Activated T-helper 1 cell treated with anti-CD3 and anti-CD28 coated beads, Interleukin-12 subunit alpha, Interleukin-12 subunit beta, Interleukin-2, Interleukin-4 antibody, amounts not matched to agents 30 ng/mL and 10 ng/mL and 1 ng/mL, durations not matched to agents 14 hours and 24 hours and 36 hours (primary cell): Measurements from ENCODE around the gene DOCK6. TPM values are rescaled to one million over a fixed set of nuclear protein-coding genes. Genes with fewer than 3 reads are reported as not detected.
"Not testable (repeated sequence)": the region's sequence is repeated elsewhere in the genome, so short reads cannot be mapped to it uniquely, and the experiment has no call there.

Experiments
- DNase-seq: peaks from one replicate; pipeline ENCODE4 v3.0.0; 2021; ENCODE audit warnings: low spot score
- H3K27ac Mint-ChIP-seq: one replicate; pipeline ENCODE4 v1.8.0; 2021; ENCODE audit warnings: mild to moderate bottlenecking, mixed read lengths
- H3K27me3 Mint-ChIP-seq: one replicate; pipeline ENCODE4 v1.8.0; 2022; ENCODE audit warnings: mild to moderate bottlenecking, moderate library complexity, mixed read lengths; ENCODE audit not compliant: insufficient read depth
- H3K36me3 Mint-ChIP-seq: one replicate; pipeline ENCODE4 v1.8.0; 2021; ENCODE audit warnings: low read depth, mixed read lengths
- H3K4me1 Mint-ChIP-seq: one replicate; pipeline ENCODE4 v1.8.0; 2021; ENCODE audit warnings: low read depth, mixed read lengths
- H3K4me3 Mint-ChIP-seq: one replicate; pipeline ENCODE4 v1.8.0; 2021; ENCODE audit warnings: mild to moderate bottlenecking, moderate library complexity, mixed read lengths
- H3K9me3 Mint-ChIP-seq: one replicate; pipeline ENCODE4 v1.8.0; 2021; ENCODE audit warnings: mixed read lengths
- intact Hi-C: fragments of 100-400 bp; cut with micrococcal nuclease; formaldehyde crosslinking; loops from one replicate; pipeline ENCODE4 v1.15.1; 2024
- total RNA-seq: library from RNA; stranded (reverse); gene quantifications from 2 replicates; pipeline ENCODE4 v1.2.3, GENCODE V29; 2022

Gene DOCK6
- total RNA-seq, 1 donor from 2014 or later = 1.2 TPM

DNA sequence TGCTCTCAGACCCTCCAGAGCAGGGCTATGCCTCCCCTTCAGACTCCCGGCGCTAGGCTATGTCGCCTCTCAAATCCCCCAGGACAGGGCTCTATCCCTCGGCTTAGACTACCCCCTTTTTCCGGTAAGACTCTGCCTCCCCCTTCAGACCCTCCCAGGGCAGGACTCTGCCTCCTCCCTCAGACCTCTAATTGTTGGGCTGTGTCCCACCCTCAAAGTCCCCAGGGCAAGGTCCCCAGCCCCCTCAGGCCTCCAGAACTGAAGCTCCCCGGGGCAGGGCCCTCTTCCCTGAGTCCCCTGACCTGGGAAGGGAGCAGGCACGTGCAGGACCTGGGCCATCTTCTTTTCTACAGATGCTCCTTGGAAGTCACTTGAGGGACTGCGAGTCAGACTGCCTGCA, 68.2 kb downstream of the DOCK6 start:
- intact Hi-C loops = no loop called here
- H3K9me3 Mint-ChIP-seq = no peaks in the 10 kb centered on the region
- H3K4me1 Mint-ChIP-seq = no peaks in the 10 kb centered on the region
- no peaks in the 10 kb centered on the region for H3K36me3 Mint-ChIP-seq
- DNase-seq = no peak
- H3K27ac Mint-ChIP-seq = no peak overlapping the region
- H3K4me3 Mint-ChIP-seq = no peak overlapping the region
- peaks cover 18% of the 10 kb centered on the region for H3K27me3 Mint-ChIP-seq

DNA sequence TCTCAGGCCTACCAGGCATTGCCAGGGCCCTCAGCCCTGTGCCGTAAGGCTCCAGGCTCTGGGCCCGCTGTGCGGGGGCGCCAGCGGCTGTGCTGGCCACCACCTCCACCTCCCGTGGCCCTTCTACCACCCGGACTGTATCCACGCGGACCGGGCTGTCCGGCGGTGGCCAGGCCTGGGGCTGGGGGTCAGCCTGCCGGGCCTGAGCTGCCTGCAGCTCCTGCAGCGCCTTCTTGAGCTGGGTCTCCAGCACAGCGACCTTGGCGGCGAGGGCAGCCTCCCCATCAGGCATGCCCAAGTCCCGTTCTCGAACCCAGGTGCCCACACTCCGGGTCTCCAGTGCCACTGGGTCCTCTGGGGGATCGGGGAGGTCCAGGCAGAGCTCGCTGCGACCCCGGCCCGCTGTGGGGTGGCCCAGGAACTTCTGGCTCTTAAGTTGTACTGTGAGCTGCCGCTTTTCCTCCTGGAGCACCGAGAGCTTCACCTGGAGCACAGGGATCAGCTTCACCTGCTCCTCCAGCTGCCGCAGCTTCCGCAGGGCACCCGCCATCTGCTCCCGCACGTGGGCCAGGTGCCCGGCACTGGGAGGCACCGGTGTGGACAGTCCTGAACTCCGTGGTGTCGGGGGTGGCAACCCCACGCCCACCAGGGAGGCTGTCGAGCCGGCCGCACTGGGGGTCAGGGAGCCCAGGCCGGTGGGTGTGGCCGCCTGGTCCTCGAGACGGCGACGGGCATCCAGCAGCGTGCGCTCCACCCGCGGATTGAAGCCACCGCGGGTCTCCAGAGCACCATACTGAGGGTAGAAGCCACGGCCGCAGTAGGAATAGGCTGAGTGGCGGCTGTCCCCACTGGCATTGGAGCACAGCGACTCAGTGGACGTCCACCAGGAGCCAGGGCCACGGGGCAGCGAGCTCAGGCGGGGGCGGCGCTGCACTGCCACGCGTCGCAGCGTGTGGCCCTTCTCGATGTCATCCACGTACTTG, 69.1 kb downstream of the DOCK6 start:
- no peaks in the 10 kb centered on the region for H3K4me1 Mint-ChIP-seq
- H3K9me3 Mint-ChIP-seq = no peaks in the 10 kb centered on the region
- DNase-seq = no peak
- intact Hi-C loops = no loop called here
- no peaks in the 10 kb centered on the region for H3K36me3 Mint-ChIP-seq
- no peak overlapping the region for H3K27ac Mint-ChIP-seq
- peaks cover 15% of the 10 kb centered on the region for H3K27me3 Mint-ChIP-seq
- H3K4me3 Mint-ChIP-seq = no peak overlapping the region

DNA sequence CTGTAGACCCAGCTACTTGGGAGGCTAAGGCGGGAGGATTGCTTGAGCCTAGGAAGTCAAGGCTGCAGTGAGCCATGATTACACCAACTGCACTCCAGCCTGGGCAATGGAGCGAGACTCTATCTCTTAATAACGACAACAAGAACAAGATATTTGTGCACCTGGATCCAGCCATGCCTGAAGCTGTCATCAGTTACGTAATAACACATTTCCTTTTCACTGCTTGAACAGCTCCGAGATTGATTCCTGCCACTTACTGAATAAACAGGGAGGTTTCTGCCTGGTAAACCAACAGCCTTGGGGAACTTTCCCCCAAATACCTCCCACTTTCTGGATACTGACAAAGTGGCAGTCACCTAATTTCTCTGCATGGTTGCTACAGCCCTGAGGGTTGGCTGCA, 70.4 kb downstream of the DOCK6 start:
- no peaks in the 10 kb centered on the region for H3K4me1 Mint-ChIP-seq
- no peak overlapping the region for H3K4me3 Mint-ChIP-seq
- no peak overlapping the region for H3K27ac Mint-ChIP-seq
- peaks cover 14% of the 10 kb centered on the region for H3K27me3 Mint-ChIP-seq
- intact Hi-C loops = no loop called here
- no peaks in the 10 kb centered on the region for H3K9me3 Mint-ChIP-seq
- no peaks in the 10 kb centered on the region for H3K36me3 Mint-ChIP-seq
- DNase-seq = no peak

DNA sequence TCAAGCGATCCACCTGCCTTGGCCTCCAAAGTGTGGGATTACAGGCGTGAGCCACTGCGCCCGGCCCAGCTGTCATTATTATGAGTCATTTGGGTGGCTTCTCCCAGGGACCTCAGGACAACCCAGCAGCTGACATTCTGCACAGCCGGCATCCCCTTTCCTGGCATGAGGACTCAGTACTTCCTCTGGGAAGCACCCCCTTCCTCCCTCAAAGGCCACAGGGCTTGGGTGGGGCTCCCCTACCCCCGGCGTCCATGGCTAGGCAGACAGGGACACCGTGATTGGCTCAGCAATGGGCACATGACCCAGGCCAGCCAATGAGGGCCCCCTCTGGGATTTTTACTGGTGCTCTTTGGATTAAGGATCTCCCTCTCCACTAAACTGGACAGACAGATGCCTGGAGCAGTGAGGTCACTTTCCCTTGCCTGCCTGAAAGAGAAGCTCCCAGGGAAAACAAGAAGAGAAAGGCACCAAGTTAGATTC, 71.0 kb downstream of the DOCK6 start:
- Mint-ChIP-seq H3K27ac (no peak overlapping the region), H3K4me3 (no peak overlapping the region), H3K36me3 (no peaks in the 10 kb centered on the region), H3K9me3 (no peaks in the 10 kb centered on the region), H3K27me3 (peaks cover 11% of the 10 kb centered on the region), H3K4me1 (no peaks in the 10 kb centered on the region)
- DNase-seq = no peak
- intact Hi-C loops = no loop called here

DNA sequence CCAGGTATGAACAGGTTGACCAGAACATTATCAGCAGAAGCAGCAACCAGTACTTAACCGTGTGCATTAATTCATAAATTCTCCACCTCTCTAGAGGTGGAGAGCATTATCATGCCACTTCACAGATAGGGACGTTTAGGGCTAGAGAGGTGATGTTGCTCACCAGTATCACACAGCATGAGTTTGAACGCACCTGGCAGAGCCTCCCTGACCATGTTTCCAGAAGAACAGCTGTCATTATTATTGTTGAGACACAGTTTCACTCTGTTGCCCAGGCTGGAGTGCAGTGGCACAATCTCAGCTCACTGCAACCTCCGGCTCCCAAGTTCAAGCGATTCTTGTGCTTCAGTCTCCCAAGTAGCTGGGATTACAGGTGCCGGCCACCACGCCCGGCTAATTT, 71.8 kb downstream of the DOCK6 start:
- no peak for DNase-seq
- Mint-ChIP-seq H3K27me3 (peaks cover 4% of the 10 kb centered on the region), H3K27ac (no peak overlapping the region), H3K9me3 (no peaks in the 10 kb centered on the region), H3K4me3 (no peak overlapping the region), H3K36me3 (no peaks in the 10 kb centered on the region), H3K4me1 (no peaks in the 10 kb centered on the region)
- intact Hi-C loops = no loop called here

DNA sequence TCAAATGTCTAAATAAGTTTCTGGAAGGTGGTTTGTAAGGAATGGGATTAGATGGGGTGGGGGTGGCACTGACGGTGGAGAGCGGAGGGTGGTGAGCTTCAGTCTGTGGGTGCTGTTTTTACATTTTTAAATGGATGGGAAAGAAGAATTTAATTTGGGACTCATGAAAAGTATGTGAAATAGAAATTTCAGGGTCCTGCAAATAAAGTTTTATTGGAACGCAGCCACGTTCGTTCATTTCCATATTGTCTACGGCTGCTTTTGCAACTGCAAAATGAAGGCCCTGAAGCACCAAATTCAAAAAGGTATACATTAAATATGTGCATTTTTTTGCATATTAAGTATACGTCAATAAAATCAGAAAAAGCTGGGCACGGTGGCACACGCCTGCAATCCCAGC, 74.9 kb downstream of the DOCK6 start:
- Mint-ChIP-seq H3K27me3 (peaks cover 7% of the 10 kb centered on the region), H3K27ac (no peak overlapping the region), H3K9me3 (no peaks in the 10 kb centered on the region), H3K4me3 (no peak overlapping the region), H3K36me3 (no peaks in the 10 kb centered on the region), H3K4me1 (no peaks in the 10 kb centered on the region)
- intact Hi-C loops = no loop called here
- no peak for DNase-seq

DNA sequence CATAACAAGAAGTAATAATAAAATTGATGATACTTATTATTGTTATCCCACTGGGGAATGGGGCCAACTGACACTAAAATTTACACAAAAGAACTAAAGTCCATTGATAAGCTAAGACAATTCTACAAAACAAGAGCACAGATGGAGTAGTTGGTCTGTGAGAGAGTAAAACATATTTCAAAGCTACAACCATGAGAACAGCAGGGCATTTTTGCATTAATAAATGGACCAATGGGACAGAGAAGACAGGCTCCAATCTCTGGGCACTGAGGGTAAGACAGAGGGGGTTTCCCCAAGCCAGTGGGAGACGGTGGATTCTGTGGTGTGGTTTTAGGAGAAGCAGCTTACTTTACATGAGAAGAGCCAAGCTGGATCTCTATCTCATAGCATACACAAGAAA, 79.3 kb downstream of the DOCK6 start:
- Mint-ChIP-seq H3K36me3 (no peaks in the 10 kb centered on the region), H3K9me3 (no peaks in the 10 kb centered on the region), H3K4me3 (no peak overlapping the region), H3K27me3 (peaks cover 7% of the 10 kb centered on the region), H3K27ac (no peak overlapping the region), H3K4me1 (no peaks in the 10 kb centered on the region)
- DNase-seq = no peak
- intact Hi-C loops = no loop called here

DNA sequence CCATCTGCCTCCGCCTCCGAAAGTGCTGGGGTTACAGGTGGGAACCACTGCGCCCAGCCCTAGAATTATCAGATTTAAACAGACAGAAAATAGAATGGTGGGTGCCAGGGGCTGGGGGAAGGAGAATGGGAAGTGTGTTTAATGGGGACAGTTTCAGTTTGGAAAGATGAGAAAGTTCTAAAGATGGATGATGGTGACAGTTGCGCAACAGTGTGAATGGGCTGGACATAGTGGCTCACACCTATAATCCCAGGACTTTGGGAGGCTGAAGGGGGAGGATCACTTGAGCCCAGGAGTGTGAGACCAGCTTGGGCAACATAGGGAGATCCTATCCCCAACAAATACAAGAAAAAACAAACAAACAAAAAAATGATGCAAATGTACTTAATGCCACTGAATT, 80.8 kb downstream of the DOCK6 start:
- H3K9me3 Mint-ChIP-seq = no peaks in the 10 kb centered on the region
- H3K36me3 Mint-ChIP-seq = no peaks in the 10 kb centered on the region
- intact Hi-C loops = no loop called here
- no peak overlapping the region for H3K27ac Mint-ChIP-seq
- no peak for DNase-seq
- H3K27me3 Mint-ChIP-seq = peaks cover 3% of the 10 kb centered on the region
- H3K4me1 Mint-ChIP-seq = no peaks in the 10 kb centered on the region
- no peak overlapping the region for H3K4me3 Mint-ChIP-seq

DNA sequence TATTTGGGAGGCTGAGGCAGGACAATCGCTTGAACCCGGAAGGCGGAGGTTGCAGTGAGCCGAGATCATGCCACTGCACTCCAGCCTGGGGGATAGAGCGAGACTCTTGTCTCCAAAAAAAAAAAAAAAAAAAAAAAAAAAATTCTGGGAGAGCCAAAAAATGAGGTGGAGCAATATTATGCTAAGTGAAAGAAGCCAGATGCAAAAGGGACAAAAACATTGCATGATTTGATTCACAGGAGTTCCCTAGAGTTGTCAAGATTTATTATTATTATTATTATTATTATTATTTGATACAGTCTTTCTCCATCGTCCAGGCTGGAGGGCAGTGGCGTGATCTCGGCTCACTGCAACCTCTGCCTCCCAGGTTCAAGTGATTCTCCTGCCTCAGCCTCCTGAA, 81.3 kb downstream of the DOCK6 start:
- H3K27me3 Mint-ChIP-seq, intact Hi-C loops, H3K4me1 Mint-ChIP-seq, H3K27ac Mint-ChIP-seq, H3K4me3 Mint-ChIP-seq, H3K9me3 Mint-ChIP-seq, H3K36me3 Mint-ChIP-seq, DNase-seq: not testable (repeated sequence)

DNA sequence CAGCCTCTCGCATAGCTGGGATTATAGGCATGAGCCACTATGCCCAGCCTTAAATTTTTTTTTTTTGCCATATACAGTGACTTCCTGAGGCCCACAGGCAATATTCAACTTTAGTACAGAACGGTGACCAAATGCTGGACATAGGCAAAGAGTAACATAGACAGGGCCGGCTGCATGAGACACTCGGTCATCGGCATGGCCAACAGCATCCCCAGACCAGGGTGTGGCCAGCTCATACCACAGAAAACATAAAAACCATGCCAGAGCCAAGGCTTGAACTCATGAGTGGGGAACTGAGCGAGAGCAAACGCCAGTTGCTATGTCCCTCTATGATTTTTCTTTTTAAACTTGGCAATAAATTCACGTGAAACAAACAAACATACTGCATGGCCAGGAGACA, 82.0 kb downstream of the DOCK6 start:
- no peak overlapping the region for H3K27ac Mint-ChIP-seq

DNA sequence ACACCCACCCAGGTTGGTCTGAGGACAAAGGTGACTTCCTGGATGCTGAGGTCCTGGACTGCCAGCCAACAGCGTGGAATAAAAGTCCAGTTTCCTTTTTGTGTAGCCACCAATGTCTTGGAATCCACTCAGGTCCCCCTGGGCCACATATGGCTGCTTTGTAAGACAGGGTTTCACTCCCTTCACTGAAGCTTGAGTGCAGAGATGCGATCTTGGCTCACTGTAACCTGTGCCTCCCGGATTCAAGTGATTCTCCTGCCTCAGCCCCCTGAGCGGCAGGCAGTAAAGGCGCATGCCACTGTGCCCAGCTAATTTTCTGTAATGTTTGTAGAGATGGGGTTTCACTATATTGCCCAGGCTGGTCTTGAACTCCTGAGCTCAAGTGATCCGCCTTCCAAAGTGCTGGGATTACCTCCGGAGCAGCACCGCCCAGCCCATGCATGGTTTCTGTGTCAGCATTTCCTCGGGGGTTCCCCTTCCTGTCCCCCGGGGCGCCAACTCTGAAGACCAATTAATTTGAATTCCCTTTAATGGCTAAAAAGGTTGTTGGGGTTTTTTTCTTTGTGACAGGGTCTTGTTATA, 82.5 kb downstream of the DOCK6 start:
- Mint-ChIP-seq H3K4me3 (no peak overlapping the region), H3K27ac (no peak overlapping the region), H3K36me3 (no peaks in the 10 kb centered on the region), H3K9me3 (no peaks in the 10 kb centered on the region), H3K4me1 (no peaks in the 10 kb centered on the region), H3K27me3 (peaks cover 3% of the 10 kb centered on the region)
- intact Hi-C loops = no loop called here
- DNase-seq = no peak

More for the DNA sequence above, 82.0 kb downstream of the DOCK6 start:
- intact Hi-C loops = no loop called here
- H3K9me3 Mint-ChIP-seq = no peaks in the 10 kb centered on the region
- no peaks in the 10 kb centered on the region for H3K36me3 Mint-ChIP-seq
- DNase-seq = no peak
- H3K4me3 Mint-ChIP-seq = no peak overlapping the region
- H3K4me1 Mint-ChIP-seq = no peaks in the 10 kb centered on the region
- H3K27me3 Mint-ChIP-seq = peaks cover 3% of the 10 kb centered on the region

DNA sequence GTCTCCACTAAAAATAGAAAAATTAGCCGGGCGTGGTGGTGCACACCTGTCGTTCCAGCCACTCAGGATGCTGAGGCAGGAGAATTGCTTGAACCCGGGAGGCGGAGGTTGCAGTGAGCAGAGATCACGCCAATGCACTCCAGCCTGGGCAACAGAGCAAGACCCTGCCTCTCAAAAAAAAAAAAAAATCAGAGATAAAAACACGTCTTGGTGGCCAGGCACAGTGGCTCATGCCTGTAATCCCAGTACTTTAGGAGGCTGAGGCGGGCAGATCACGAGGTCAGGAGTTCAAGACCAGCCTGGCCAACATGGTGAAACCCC, 83.2 kb downstream of the DOCK6 start:
- H3K4me1 Mint-ChIP-seq, H3K4me3 Mint-ChIP-seq, H3K9me3 Mint-ChIP-seq, H3K27ac Mint-ChIP-seq, DNase-seq, intact Hi-C loops, H3K27me3 Mint-ChIP-seq, H3K36me3 Mint-ChIP-seq: not testable (repeated sequence)

DNA sequence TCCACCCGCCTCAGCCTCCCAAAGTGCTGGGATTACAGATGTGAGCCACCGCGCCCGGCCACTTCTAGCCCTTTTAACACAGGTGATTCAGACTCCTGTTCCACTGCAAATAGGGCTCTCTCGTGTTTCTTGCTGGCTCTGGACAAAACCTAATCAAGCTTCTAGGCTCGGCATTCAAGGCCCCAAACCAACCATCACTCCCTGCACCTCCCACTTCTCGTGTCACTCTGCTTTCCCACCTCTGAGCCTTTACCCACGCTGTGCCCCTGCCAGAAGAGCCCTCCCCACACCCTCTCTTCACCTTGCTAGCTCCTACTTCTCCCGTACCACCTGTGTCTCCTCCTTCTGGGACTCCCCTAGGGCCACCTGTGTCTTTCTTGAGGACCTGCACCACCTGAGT, 84.7 kb downstream of the DOCK6 start:
- no peaks in the 10 kb centered on the region for H3K4me1 Mint-ChIP-seq
- no peaks in the 10 kb centered on the region for H3K36me3 Mint-ChIP-seq
- no peak overlapping the region for H3K4me3 Mint-ChIP-seq
- H3K27me3 Mint-ChIP-seq = no peaks in the 10 kb centered on the region
- intact Hi-C loops = no loop called here
- DNase-seq = no peak
- no peaks in the 10 kb centered on the region for H3K9me3 Mint-ChIP-seq
- H3K27ac Mint-ChIP-seq = no peak overlapping the region
